OCI-M2 (cell line): Measurements from ENCODE around the gene ITGAE.

Experiments used
- DNase-seq: peaks from one replicate; lab custom pipeline; 2025; ENCODE audit not compliant: unreplicated experiment; lab: John Stamatoyannopoulos, UW

The ITGAE gene

GRCh38 chr17:3762922-3763776 is 37.8 kb downstream of the ITGAE start:
- no peak for DNase-seq

- DNase-seq: no peak
Observed at GRCh38 chr17:3761918-3762380, 39.0 kb downstream of the ITGAE start.

- no peak for DNase-seq
Observed at GRCh38 chr17:3761036-3761917, 39.7 kb downstream of the ITGAE start.

GRCh38 chr17:3759597-3760216 is 41.3 kb downstream of the ITGAE start:
- no peak for DNase-seq

GRCh38 chr17:3755335-3756030 is 45.5 kb downstream of the ITGAE start:
- no peak for DNase-seq

- DNase-seq: no peak
Observed at GRCh38 chr17:3754458-3755334, 46.3 kb downstream of the ITGAE start.

- DNase-seq: no peak
Observed at GRCh38 chr17:3754066-3754457, 46.9 kb downstream of the ITGAE start.

GRCh38 chr17:3753624-3754023 is 47.4 kb downstream of the ITGAE start:
- DNase-seq: no peak

GRCh38 chr17:3751836-3752235 is 49.2 kb downstream of the ITGAE start:
- no peak for DNase-seq

GRCh38 chr17:3750926-3751325 is 50.1 kb downstream of the ITGAE start:
- DNase-seq: no peak

GRCh38 chr17:3750296-3750695 is 50.7 kb downstream of the ITGAE start:
- no peak for DNase-seq

GRCh38 chr17:3748576-3748975 is 52.4 kb downstream of the ITGAE start:
- no peak for DNase-seq

GRCh38 chr17:3747805-3748204 is 53.2 kb downstream of the ITGAE start:
- no peak for DNase-seq

- DNase-seq: no peak
Observed at GRCh38 chr17:3745071-3745470, 55.9 kb downstream of the ITGAE start.

- no peak for DNase-seq
Observed at GRCh38 chr17:3744014-3744413, 57.0 kb downstream of the ITGAE start.

GRCh38 chr17:3740611-3741073 is 60.3 kb downstream of the ITGAE start:
- no peak for DNase-seq

- DNase-seq: no peak
Observed at GRCh38 chr17:3739422-3740124, 61.4 kb downstream of the ITGAE start.

- DNase-seq: no peak
Observed at GRCh38 chr17:3738562-3739295, 62.3 kb downstream of the ITGAE start.
